Muscle layer of colon (tissue), 2 donors: Measurements from ENCODE around the gene NACC2.

Experiments used
- H3K27ac ChIP-seq: one replicate; pipeline ENCODE4 v1.7.0; 2013; ENCODE audit warnings: low read depth, mild to moderate bottlenecking, low read length, moderate library complexity
- H3K27me3 ChIP-seq, 2 donors: one replicate each; pipeline ENCODE4 v1.7.0; 2013; ENCODE audit warnings: low read length in 2 of 2, mild to moderate bottlenecking in 2 of 2; ENCODE audit not compliant: insufficient read depth in 2 of 2, control insufficient read depth in 1 of 2
- H3K36me3 ChIP-seq: one replicate; pipeline ENCODE4 v1.7.0; 2013; ENCODE audit warnings: mild to moderate bottlenecking, low read length; ENCODE audit not compliant: insufficient read depth
- H3K4me1 ChIP-seq: one replicate; pipeline ENCODE4 v1.7.0; 2013; ENCODE audit warnings: mild to moderate bottlenecking, low read length; ENCODE audit not compliant: insufficient read depth
- H3K4me3 ChIP-seq, 2 donors: one replicate each; pipeline ENCODE4 v1.7.0; 2013; ENCODE audit warnings: low read length in 2 of 2, low read depth in 1 of 2, mild to moderate bottlenecking in 1 of 2, moderate library complexity in 1 of 2
- H3K9ac ChIP-seq: one replicate; pipeline ENCODE4 v1.7.0; 2013; ENCODE audit warnings: low read length
- H3K9me3 ChIP-seq: one replicate; pipeline ENCODE4 v1.7.0; 2013; ENCODE audit warnings: mild to moderate bottlenecking, low read length
- donor health status: abdominal sarcoma.
- donor health status: Adenocarcinoma of cecum.

NACC2 gene

GRCh38 chr9:136026266-136026942, 68.7 kb downstream of the NACC2 start:
- H3K4me3 ChIP-seq: no peak overlapping the region
- no peak overlapping the region for H3K27ac ChIP-seq
- H3K4me1 ChIP-seq: peaks cover 32% of the 10 kb centered on the region
- H3K36me3 ChIP-seq: peaks cover 18% of the 10 kb centered on the region
- H3K9ac ChIP-seq: no peak overlapping the region
- no peaks in the 10 kb centered on the region for H3K9me3 ChIP-seq
- no peaks in the 10 kb centered on the region for H3K27me3 ChIP-seq

- no peaks in the 10 kb centered on the region for H3K9me3 ChIP-seq
- H3K27ac ChIP-seq: no peak overlapping the region
- H3K9ac ChIP-seq: no peak overlapping the region
- peaks cover 18% of the 10 kb centered on the region for H3K36me3 ChIP-seq
- peaks cover 32% of the 10 kb centered on the region for H3K4me1 ChIP-seq
- no peaks in the 10 kb centered on the region for H3K27me3 ChIP-seq
- H3K4me3 ChIP-seq: no peak overlapping the region
These were observed 69.6 kb downstream of the NACC2 start for GRCh38 chr9:136025481-136025880.

- Histone ChIP-seq H3K9ac (no peak overlapping the region), H3K36me3 (peaks cover 18% of the 10 kb centered on the region), H3K9me3 (no peaks in the 10 kb centered on the region), H3K4me1 (peaks cover 32% of the 10 kb centered on the region), H3K4me3 (no peak overlapping the region), H3K27ac (peak overlapping the region; percentile 43), H3K27me3 (no peaks in the 10 kb centered on the region)
These were observed 70.3 kb downstream of the NACC2 start for GRCh38 chr9:136024696-136025316.

GRCh38 chr9:136024286-136024685, 70.8 kb downstream of the NACC2 start:
- Histone ChIP-seq H3K9ac (no peak overlapping the region), H3K27me3 (no peaks in the 10 kb centered on the region), H3K9me3 (no peaks in the 10 kb centered on the region), H3K4me3 (no peak overlapping the region), H3K4me1 (peaks cover 34% of the 10 kb centered on the region), H3K27ac (no peak overlapping the region), H3K36me3 (peaks cover 16% of the 10 kb centered on the region)

- no peaks in the 10 kb centered on the region for H3K9me3 ChIP-seq
- H3K9ac ChIP-seq: no peak overlapping the region
- H3K27me3 ChIP-seq: no peaks in the 10 kb centered on the region
- H3K27ac ChIP-seq: peak overlapping the region; percentile 12
- no peak overlapping the region for H3K4me3 ChIP-seq
- H3K4me1 ChIP-seq: peaks cover 39% of the 10 kb centered on the region
- H3K36me3 ChIP-seq: peaks cover 10% of the 10 kb centered on the region
These were observed 71.5 kb downstream of the NACC2 start for GRCh38 chr9:136023410-136024225.

- H3K4me3 ChIP-seq: no peak overlapping the region
- no peaks in the 10 kb centered on the region for H3K9me3 ChIP-seq
- H3K27ac ChIP-seq: no peak overlapping the region
- H3K9ac ChIP-seq: no peak overlapping the region
- peaks cover 7% of the 10 kb centered on the region for H3K36me3 ChIP-seq
- H3K27me3 ChIP-seq: no peaks in the 10 kb centered on the region
- H3K4me1 ChIP-seq: peaks cover 39% of the 10 kb centered on the region
These were observed 72.2 kb downstream of the NACC2 start for GRCh38 chr9:136022731-136023409.

GRCh38 chr9:136021872-136022681, 73.0 kb downstream of the NACC2 start:
- no peaks in the 10 kb centered on the region for H3K9me3 ChIP-seq
- H3K4me1 ChIP-seq: peaks cover 37% of the 10 kb centered on the region
- no peaks in the 10 kb centered on the region for H3K27me3 ChIP-seq
- H3K36me3 ChIP-seq: peaks cover 7% of the 10 kb centered on the region
- no peak overlapping the region for H3K9ac ChIP-seq
- H3K27ac ChIP-seq: no peak overlapping the region
- no peak overlapping the region for H3K4me3 ChIP-seq

GRCh38 chr9:136021171-136021871, 73.8 kb downstream of the NACC2 start:
- Histone ChIP-seq H3K9me3 (no peaks in the 10 kb centered on the region), H3K4me1 (peaks cover 34% of the 10 kb centered on the region), H3K27me3 (no peaks in the 10 kb centered on the region), H3K9ac (no peak overlapping the region), H3K4me3 (no peak overlapping the region), H3K27ac (no peak overlapping the region), H3K36me3 (peaks cover 3% of the 10 kb centered on the region)

GRCh38 chr9:136020671-136021070, 74.4 kb downstream of the NACC2 start:
- Histone ChIP-seq H3K9ac (no peak overlapping the region), H3K4me3 (no peak overlapping the region), H3K27ac (no peak overlapping the region), H3K4me1 (peaks cover 33% of the 10 kb centered on the region), H3K27me3 (no peaks in the 10 kb centered on the region), H3K36me3 (peaks cover 5% of the 10 kb centered on the region), H3K9me3 (no peaks in the 10 kb centered on the region)

- H3K4me3 ChIP-seq: no peak overlapping the region
- H3K4me1 ChIP-seq: peaks cover 29% of the 10 kb centered on the region
- no peaks in the 10 kb centered on the region for H3K9me3 ChIP-seq
- peaks cover 9% of the 10 kb centered on the region for H3K36me3 ChIP-seq
- no peak overlapping the region for H3K27ac ChIP-seq
- no peaks in the 10 kb centered on the region for H3K27me3 ChIP-seq
- no peak overlapping the region for H3K9ac ChIP-seq
These were observed 74.9 kb downstream of the NACC2 start for GRCh38 chr9:136020206-136020605.
